Measurements from ENCODE around the gene PAX3. TPM values are rescaled to one million over a fixed set of nuclear protein-coding genes. Genes with fewer than 3 reads are reported as not detected.

PAX3 gene
- total and polyA plus RNA-seq, 9 of the 15 experiments (the other 6 are each of a cell fraction or from before 2014, with no cell fraction given) = not detected

Other genes with a start within 250 kb of the PAX3 start
- not detected in 2 replicates for gene SGPP2, start 125.5 kb upstream of the PAX3 start, total RNA-seq (2014; rRNA removed)
- gene SGPP2, start 125.5 kb upstream of the PAX3 start, total RNA-seq (2014; rRNA removed; fragmentation: Illumina TruSeq; extraction: Trizol) = not detected in 2 replicates
- not detected in 2 replicates for gene SGPP2, start 125.5 kb upstream of the PAX3 start, total RNA-seq (2015; rRNA removed; fragmentation: Illumina TruSeq; extraction: Trizol)
- 0.04 TPM in 2 replicates for gene SGPP2, start 125.5 kb upstream of the PAX3 start, total RNA-seq (2021)
- gene SGPP2, start 125.5 kb upstream of the PAX3 start, polyA plus RNA-seq (2011; rRNA removed) = not detected in 2 replicates
- gene SGPP2, start 125.5 kb upstream of the PAX3 start, polyA plus RNA-seq (2014; fragmentation: Illumina TruSeq; extraction: Trizol) = not detected in 2 replicates
- gene SGPP2, start 125.5 kb upstream of the PAX3 start, polyA plus RNA-seq (2014; fragmentation: Nextera tagmentation; extraction: Ambion mirVana) = under 1 TPM in 1 of 2 experiments, not detected in 1; 0.01 TPM
- gene SGPP2, start 125.5 kb upstream of the PAX3 start, polyA plus RNA-seq (2014; rRNA removed) = not detected in 2 replicates